Keratinocyte (primary cell): ENCODE measurements around the gene FBXO17. TPM values are rescaled to one million over a fixed set of nuclear protein-coding genes. Genes with fewer than 3 reads are reported as not detected.

ENCODE experiments used
- DNase-seq: peaks from one replicate; pipeline ENCODE4 v3.0.0-alpha.2; 2011; ENCODE audit warnings: low read depth, missing footprints, low spot score
- FAIRE-seq: peaks from 2 replicates; lab custom pipeline; 2011; peaks lifted over from hg19 to GRCh38; lab: Jason Lieb, UNC
- H2AFZ ChIP-seq: 2 replicates; pipeline ENCODE4 v1.6.0; 2012; ENCODE audit warnings: low read length, control low read depth, inconsistent platforms; ENCODE audit not compliant: control insufficient read depth
- H3K27ac ChIP-seq: 2 replicates; pipeline ENCODE4 v1.5.1; 2011; ENCODE audit warnings: low read length; ENCODE audit not compliant: control insufficient read depth, insufficient read depth
- H3K27me3 ChIP-seq: 3 replicates; pipeline ENCODE4 v1.6.0; 2011; ENCODE audit warnings: low read length; ENCODE audit not compliant: control insufficient read depth, insufficient read depth; ENCODE audit errors: extremely low read depth
- H3K36me3 ChIP-seq, 2 experiments: 2 replicates in 1 of 2; 3 replicates in 1 of 2; pipeline ENCODE4 v1.5.1; 2011; ENCODE audit warnings: low read length in 2 of 2, mild to moderate bottlenecking in 1 of 2; ENCODE audit not compliant: control insufficient read depth in 2 of 2, insufficient read depth in 2 of 2; ENCODE audit errors: extremely low read depth in 1 of 2
- H3K4me1 ChIP-seq: 3 replicates; pipeline ENCODE4 v1.5.1; 2011; ENCODE audit warnings: low read length; ENCODE audit not compliant: control insufficient read depth, insufficient read depth; ENCODE audit errors: extremely low read depth
- H3K4me2 ChIP-seq: 3 replicates; pipeline ENCODE4 v1.6.0; 2011; ENCODE audit warnings: low read depth, low read length; ENCODE audit not compliant: control insufficient read depth, insufficient read depth; ENCODE audit errors: extremely low read depth
- H3K4me3 ChIP-seq, 3 experiments: fragments of 200-600 bp in 1 of 3; sonication (generic) in 1 of 3; 2 replicates in 2 of 3; 3 replicates in 1 of 3; pipeline ENCODE4 v1.5.1; 2011 to 2016; ENCODE audit warnings: low read length in 3 of 3, mild to moderate bottlenecking in 3 of 3, control low read depth in 2 of 3, inconsistent platforms in 1 of 3, low read depth in 1 of 3, mixed read lengths in 1 of 3, mixed run types in 1 of 3, moderate library complexity in 1 of 3; ENCODE audit not compliant: control insufficient read depth in 2 of 3, insufficient read depth in 2 of 3; ENCODE audit errors: extremely low read depth in 1 of 3
- H3K79me2 ChIP-seq: 2 replicates; pipeline ENCODE4 v1.6.0; 2012; ENCODE audit warnings: low read length; ENCODE audit not compliant: control insufficient read depth, insufficient read depth
- H3K9ac ChIP-seq: 3 replicates; pipeline ENCODE4 v1.6.0; 2011; ENCODE audit warnings: low read length; ENCODE audit not compliant: control insufficient read depth, insufficient read depth; ENCODE audit errors: extremely low read depth
- H3K9me1 ChIP-seq: 3 replicates; pipeline ENCODE4 v1.6.0; 2011; ENCODE audit warnings: low read length; ENCODE audit not compliant: control insufficient read depth, insufficient read depth; ENCODE audit errors: extremely low read depth
- H3K9me3 ChIP-seq: 2 replicates; pipeline ENCODE4 v1.5.1; 2012; ENCODE audit warnings: low read depth, low read length; ENCODE audit not compliant: control insufficient read depth
- H4K20me1 ChIP-seq: 3 replicates; pipeline ENCODE4 v1.6.0; 2011; ENCODE audit warnings: low read length; ENCODE audit not compliant: control insufficient read depth, insufficient read depth; ENCODE audit errors: extremely low read depth
- CTCF ChIP-seq, 3 experiments: IDR thresholded peaks in 1 of 3; conservative IDR thresholded peaks in 1 of 3; optimal IDR thresholded peaks in 1 of 3; 2 replicates in 2 of 3; 3 replicates in 1 of 3; pipeline versions ENCODE3 to v1.5.1; 2011; ENCODE audit warnings: low read length in 3 of 3, mild to moderate bottlenecking in 3 of 3, moderate library complexity in 2 of 3, control low read depth in 1 of 3, inconsistent platforms in 1 of 3; ENCODE audit not compliant: insufficient read depth in 2 of 3; ENCODE audit errors: extremely low read depth in 1 of 3
- EZH2 ChIP-seq: IDR thresholded peaks from one replicate; pipeline ENCODE4 v1.6.1; 2012; ENCODE audit warnings: inconsistent platforms, mild to moderate bottlenecking, low read length, moderate library complexity
- dilution Hi-C: fragments of 300-500 bp; cut with MboI; formaldehyde crosslinking; loops from one replicate; pipeline ENCODE4 v1.7.0; 2020; ENCODE audit warnings: low sequenced_read_pairs; ENCODE audit not compliant: extremely low pct_ligation_motif_present
- polyA plus RNA-seq, 5 experiments: library from polyadenylated mRNA; depleted of rRNA in 3 of 5; stranded (reverse) in 3 of 5; stranded (forward) in 1 of 5; unstranded in 1 of 5; fragments of >200 nt; gene quantifications; 1 replicate in 1 of 5; 2 replicates in 3 of 5; 3 replicates in 1 of 5; pipeline versions ENCODE4 v1.2.1 to v1.2.3, GENCODE V29; 2011 to 2012; ENCODE audit warnings: missing spikeins in 2 of 5, low read depth in 1 of 5, low replicate concordance in 1 of 5

FBXO17 gene
- polyA plus RNA-seq, 1 donor (not counting 4 experiments of a cell fraction or from before 2014, with no cell fraction given) = 5.4 TPM

DNA sequence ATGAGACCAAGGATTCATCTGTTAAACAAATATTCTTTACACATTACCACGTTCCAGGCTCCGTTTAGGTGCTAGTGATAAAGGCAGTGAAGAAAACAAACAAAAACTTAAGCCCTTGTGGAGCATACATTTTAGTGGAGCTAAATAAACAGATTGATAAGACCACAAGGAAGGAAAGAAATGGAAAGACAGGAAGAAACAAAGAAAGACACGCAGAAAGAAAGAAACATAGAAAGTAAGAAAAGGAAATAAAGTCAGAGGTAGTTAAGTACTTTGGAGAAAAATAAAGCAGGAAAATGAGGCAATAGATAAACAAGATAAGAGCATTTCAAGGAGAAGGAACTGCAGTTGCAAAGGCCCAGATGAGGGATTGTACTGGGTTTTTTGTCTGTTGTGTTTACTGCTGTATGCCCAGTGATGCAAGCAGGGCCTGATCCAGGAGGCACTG lies 74.8 kb downstream of the FBXO17 start:
- Histone ChIP-seq H3K9ac (peak overlapping the region; percentile 98), H3K4me1 (peaks cover 14% of the 10 kb centered on the region), H3K4me3 (peak overlapping the region; percentile 80 to 98 (median 96)), H3K4me2 (peak overlapping the region; percentile 98), H3K9me1 (no peaks in the 10 kb centered on the region), H4K20me1 (no peaks in the 10 kb centered on the region), H3K27me3 (no peaks in the 10 kb centered on the region), H3K36me3 (peaks cover 0 to 1% of the 10 kb centered on the region in 2 experiments), H3K9me3 (no peaks in the 10 kb centered on the region), H3K27ac (peak overlapping the region; percentile 97), H3K79me2 (peaks cover 28% of the 10 kb centered on the region), H2AFZ (no peak overlapping the region)
- dilution Hi-C loops = no loop called here
- no peak for FAIRE-seq
- no peak for DNase-seq
- TF ChIP-seq EZH2 (no peak), CTCF (optimal IDR thresholded peaks at IDR 0.05 in 1 of 3, IDR thresholded peaks at IDR 0.05 in 1 of 3, conservative IDR thresholded peaks at IDR 0.05 in 1 of 3; ENCODE audit: extremely low read depth in 1 of 3, insufficient read depth in 2 of 3, low read length in 3 of 3) (no peak)

DNA sequence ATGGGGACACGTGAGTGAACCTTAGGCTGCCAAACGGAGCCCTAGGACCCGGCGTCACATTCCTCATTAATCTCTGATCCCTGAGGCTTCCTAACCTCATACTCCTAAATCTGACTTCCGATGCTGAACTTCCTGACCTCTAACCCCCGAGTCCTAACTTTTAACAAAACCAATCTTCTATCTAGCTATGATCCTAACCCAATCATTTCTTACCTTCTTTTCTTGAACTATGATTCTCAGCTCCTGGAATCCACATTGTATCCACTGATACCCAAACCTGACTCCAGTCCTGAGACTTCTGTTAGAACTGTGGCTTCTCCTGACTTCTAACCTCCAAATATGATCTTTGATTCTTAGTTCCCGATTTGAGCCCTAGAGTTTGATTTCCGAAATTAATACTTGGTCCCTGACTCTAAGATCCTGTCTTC lies 75.3 kb downstream of the FBXO17 start:
- Histone ChIP-seq H3K9ac (peak overlapping the region; percentile 98), H3K79me2 (peaks cover 28% of the 10 kb centered on the region), H3K9me1 (no peaks in the 10 kb centered on the region), H3K36me3 (no peaks in the 10 kb centered on the region), H2AFZ (peak overlapping the region; percentile 73), H3K4me3 (peak overlapping the region; percentile 80 to 98 (median 96)), H3K9me3 (no peaks in the 10 kb centered on the region), H3K4me2 (peak overlapping the region; percentile 98), H3K27me3 (no peaks in the 10 kb centered on the region), H3K27ac (peak overlapping the region; percentile 97), H3K4me1 (peaks cover 14% of the 10 kb centered on the region), H4K20me1 (no peaks in the 10 kb centered on the region)
- TF ChIP-seq CTCF (optimal IDR thresholded peaks at IDR 0.05 in 1 of 3, IDR thresholded peaks at IDR 0.05 in 1 of 3, conservative IDR thresholded peaks at IDR 0.05 in 1 of 3; ENCODE audit: extremely low read depth in 1 of 3, insufficient read depth in 2 of 3, low read length in 3 of 3) = no peak
- dilution Hi-C loops = no loop called here
- FAIRE-seq (no peak), DNase-seq (no peak)
